Calu3 (cell line): ENCODE measurements around the gene KRT16. TPM values are rescaled to one million over a fixed set of nuclear protein-coding genes. Genes with fewer than 3 reads are reported as not detected.

Source experiments
- BruUV-seq: library from RNA; stranded (reverse); fragments of 400-500 nt; replicated peaks from 2 replicates; lab custom pipeline; 2021; lab: Mats Ljungman, UMichigan
- CTCF ChIA-PET: fragments of 300-600 bp; sonication (Branson Sonifier 250); formaldehyde crosslinking; loops from one replicate; lab custom pipeline; 2022; ENCODE audit warnings: antibody characterized with exemption; lab: Charles Lee
- DNase-seq: peaks from one replicate; pipeline ENCODE4 v3.0.0; 2022
- H3K27ac Mint-ChIP-seq: one replicate; pipeline ENCODE4 v1.8.0; 2022; ENCODE audit warnings: mixed read lengths; ENCODE audit not compliant: unreplicated experiment
- H3K27me3 Mint-ChIP-seq: one replicate; pipeline ENCODE4 v1.8.0; 2022; ENCODE audit warnings: mixed read lengths; ENCODE audit not compliant: unreplicated experiment
- H3K36me3 Mint-ChIP-seq: one replicate; pipeline ENCODE4 v1.8.0; 2022; ENCODE audit warnings: mild to moderate bottlenecking, moderate library complexity, mixed read lengths; ENCODE audit not compliant: insufficient read depth, unreplicated experiment
- H3K4me1 Mint-ChIP-seq: one replicate; pipeline ENCODE4 v1.8.0; 2022; ENCODE audit warnings: mild to moderate bottlenecking, low read depth, mixed read lengths; ENCODE audit not compliant: unreplicated experiment
- H3K4me3 Mint-ChIP-seq: one replicate; pipeline ENCODE4 v1.8.0; 2022; ENCODE audit warnings: mild to moderate bottlenecking, low read depth, moderate library complexity, mixed read lengths; ENCODE audit not compliant: unreplicated experiment
- H3K9me3 Mint-ChIP-seq: one replicate; pipeline ENCODE4 v1.8.0; 2022; ENCODE audit warnings: low read depth, mixed read lengths; ENCODE audit not compliant: unreplicated experiment
- intact Hi-C: fragments of 100-400 bp; cut with micrococcal nuclease; formaldehyde crosslinking; loops from one replicate; pipeline ENCODE4 v1.10.0; 2022; ENCODE audit not compliant: unreplicated experiment
- total RNA-seq: library from RNA; stranded (reverse); gene quantifications from 2 replicates; pipeline ENCODE4 v1.2.3, GENCODE V29; 2022
- TF ChIP-seq, protein P1 (sequence below): fragments of 200-600 bp; IDR thresholded peaks from one replicate; pipeline ENCODE4 v1.8.0; 2022; ENCODE audit warnings: antibody characterized with exemption; ENCODE audit not compliant: unreplicated experiment

KRT16 gene
- total RNA-seq, 1 experiment from 2014 or later, result 3.8 TPM

- TF ChIP-seq, protein P1, sequence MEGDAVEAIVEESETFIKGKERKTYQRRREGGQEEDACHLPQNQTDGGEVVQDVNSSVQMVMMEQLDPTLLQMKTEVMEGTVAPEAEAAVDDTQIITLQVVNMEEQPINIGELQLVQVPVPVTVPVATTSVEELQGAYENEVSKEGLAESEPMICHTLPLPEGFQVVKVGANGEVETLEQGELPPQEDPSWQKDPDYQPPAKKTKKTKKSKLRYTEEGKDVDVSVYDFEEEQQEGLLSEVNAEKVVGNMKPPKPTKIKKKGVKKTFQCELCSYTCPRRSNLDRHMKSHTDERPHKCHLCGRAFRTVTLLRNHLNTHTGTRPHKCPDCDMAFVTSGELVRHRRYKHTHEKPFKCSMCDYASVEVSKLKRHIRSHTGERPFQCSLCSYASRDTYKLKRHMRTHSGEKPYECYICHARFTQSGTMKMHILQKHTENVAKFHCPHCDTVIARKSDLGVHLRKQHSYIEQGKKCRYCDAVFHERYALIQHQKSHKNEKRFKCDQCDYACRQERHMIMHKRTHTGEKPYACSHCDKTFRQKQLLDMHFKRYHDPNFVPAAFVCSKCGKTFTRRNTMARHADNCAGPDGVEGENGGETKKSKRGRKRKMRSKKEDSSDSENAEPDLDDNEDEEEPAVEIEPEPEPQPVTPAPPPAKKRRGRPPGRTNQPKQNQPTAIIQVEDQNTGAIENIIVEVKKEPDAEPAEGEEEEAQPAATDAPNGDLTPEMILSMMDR, result no peak
- Mint-ChIP-seq H3K36me3 (no peaks in the 10 kb centered on the region), H3K9me3 (peaks cover 2% of the 10 kb centered on the region), H3K27ac (no peak overlapping the region), H3K4me1 (no peaks in the 10 kb centered on the region), H3K4me3 (no peak overlapping the region), H3K27me3 (peaks cover 54% of the 10 kb centered on the region)
- intact Hi-C loops, result no loop called here
- CTCF ChIA-PET, result interaction anchor here (0.7 to 2.3 kb wide), 6 partner anchors 8 to 631 kb away, joined by 3 to 5 read pairs (median 4); no protein-coding TSS in a partner anchor
- BruUV-seq, result no TSS peak
- no peak for DNase-seq
Observed at GRCh38 chr17:41592601-41593305, 19.8 kb downstream of the KRT16 start.

DNA sequence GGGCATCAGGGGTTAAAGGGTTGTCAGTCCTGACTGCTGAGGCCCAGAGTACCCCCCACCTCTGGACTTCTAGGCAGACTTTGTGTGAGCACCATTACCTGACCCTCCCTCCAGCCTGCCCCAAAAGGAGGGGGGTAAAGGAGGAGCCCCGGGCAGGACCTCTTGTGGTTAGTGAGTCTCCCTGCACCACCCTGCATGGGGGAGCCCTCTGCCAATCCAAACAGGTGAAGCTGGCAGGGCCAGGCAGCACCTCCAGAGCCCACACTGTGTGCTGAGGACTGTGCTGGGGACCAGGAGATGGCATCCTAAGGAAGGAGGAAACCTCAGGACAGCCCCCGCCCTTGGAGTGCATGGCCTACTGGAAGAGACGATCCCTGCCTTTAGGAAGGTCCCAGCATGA is 23.3 kb downstream of the KRT16 start:
- Mint-ChIP-seq H3K36me3 (no peaks in the 10 kb centered on the region), H3K4me3 (no peak overlapping the region), H3K27ac (no peak overlapping the region), H3K27me3 (peaks cover 34% of the 10 kb centered on the region), H3K9me3 (peaks cover 2% of the 10 kb centered on the region), H3K4me1 (peaks cover 3% of the 10 kb centered on the region)
- no TSS peak for BruUV-seq
- no peak for DNase-seq
- intact Hi-C loops, result no loop called here
- TF ChIP-seq, protein P1, result peak; percentile 16
- CTCF ChIA-PET, result no interaction called here

DNA sequence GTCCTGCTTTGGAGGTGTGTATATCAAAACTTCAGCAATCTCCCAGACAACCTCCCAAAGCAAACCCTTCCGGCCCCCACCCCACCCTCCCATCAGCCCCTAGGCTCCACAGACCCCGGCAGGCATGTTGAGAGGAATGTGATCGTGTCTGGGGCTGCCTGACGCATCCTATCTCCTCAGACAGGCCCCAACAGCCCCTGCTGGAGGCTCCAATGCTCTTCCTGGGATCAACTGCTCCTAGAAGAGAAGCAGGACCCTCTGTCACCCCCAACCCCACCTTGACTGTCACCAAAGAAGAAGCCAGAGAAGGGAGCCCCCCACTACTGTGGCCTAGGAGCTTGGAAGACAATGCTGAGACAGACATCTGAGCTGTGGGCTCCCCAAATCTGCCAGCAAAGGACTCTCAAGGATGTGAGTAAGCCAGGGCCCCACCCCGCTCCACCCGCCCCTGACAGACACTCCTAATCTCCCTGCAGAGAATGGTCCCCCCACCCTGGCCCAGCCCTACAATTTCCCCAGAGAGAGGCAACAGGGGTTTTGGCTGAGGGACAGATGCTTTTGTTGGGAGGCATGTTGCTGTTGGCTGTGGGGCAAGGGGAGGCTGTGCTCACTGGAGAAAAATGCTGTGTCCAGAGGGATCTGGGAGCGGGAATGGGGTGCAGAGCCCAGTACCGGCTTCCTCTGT is 24.3 kb downstream of the KRT16 start:
- Mint-ChIP-seq H3K36me3 (no peaks in the 10 kb centered on the region), H3K27ac (no peak overlapping the region), H3K4me1 (peaks cover 13% of the 10 kb centered on the region), H3K4me3 (no peak overlapping the region), H3K9me3 (peaks cover 2% of the 10 kb centered on the region), H3K27me3 (peaks cover 26% of the 10 kb centered on the region)
- no TSS peak for BruUV-seq
- DNase-seq, result no peak
- CTCF ChIA-PET, result no interaction called here
- TF ChIP-seq, protein P1, result no peak
- intact Hi-C loops, result no loop called here

GRCh38 chr17:41586863-41587495 is 25.6 kb downstream of the KRT16 start, which contains the start of gene KRT14:
Gene KRT14 (minus strand): TSS chr17:41586895. CDS start chr17:41586834, 61 bp downstream.
- DNase-seq, result no peak
- H3K4me1 Mint-ChIP-seq, result peaks cover 26% of the 10 kb centered on the region
- CTCF ChIA-PET, result no interaction called here
- H3K27ac Mint-ChIP-seq, result no peak within 1 kb of the TSS
- peaks cover 22% of the 10 kb centered on the region for H3K27me3 Mint-ChIP-seq
- H3K4me3 Mint-ChIP-seq, result no peak within 1 kb of the TSS
- intact Hi-C loops, result no loop called here
- BruUV-seq, result no TSS peak
- peaks cover 4% of the 10 kb centered on the region for H3K36me3 Mint-ChIP-seq
- H3K9me3 Mint-ChIP-seq, result peaks cover 2% of the 10 kb centered on the region
- TF ChIP-seq, protein P1, result no peak
